GM18867 (cell line): ENCODE data around the gene RPTOR.
"Not testable (repeated sequence)": the region's sequence is repeated elsewhere in the genome, so short reads cannot be mapped to it uniquely, and the experiment has no call there.

Experiments used
- ATAC-seq: cut with Tn5 transposase; IDR thresholded peaks from one replicate; pipeline ENCODE4 v1.9.1; 2021; ENCODE audit warnings: mild to moderate bottlenecking, moderate library complexity; ENCODE audit not compliant: unreplicated experiment

Gene RPTOR, protein sequence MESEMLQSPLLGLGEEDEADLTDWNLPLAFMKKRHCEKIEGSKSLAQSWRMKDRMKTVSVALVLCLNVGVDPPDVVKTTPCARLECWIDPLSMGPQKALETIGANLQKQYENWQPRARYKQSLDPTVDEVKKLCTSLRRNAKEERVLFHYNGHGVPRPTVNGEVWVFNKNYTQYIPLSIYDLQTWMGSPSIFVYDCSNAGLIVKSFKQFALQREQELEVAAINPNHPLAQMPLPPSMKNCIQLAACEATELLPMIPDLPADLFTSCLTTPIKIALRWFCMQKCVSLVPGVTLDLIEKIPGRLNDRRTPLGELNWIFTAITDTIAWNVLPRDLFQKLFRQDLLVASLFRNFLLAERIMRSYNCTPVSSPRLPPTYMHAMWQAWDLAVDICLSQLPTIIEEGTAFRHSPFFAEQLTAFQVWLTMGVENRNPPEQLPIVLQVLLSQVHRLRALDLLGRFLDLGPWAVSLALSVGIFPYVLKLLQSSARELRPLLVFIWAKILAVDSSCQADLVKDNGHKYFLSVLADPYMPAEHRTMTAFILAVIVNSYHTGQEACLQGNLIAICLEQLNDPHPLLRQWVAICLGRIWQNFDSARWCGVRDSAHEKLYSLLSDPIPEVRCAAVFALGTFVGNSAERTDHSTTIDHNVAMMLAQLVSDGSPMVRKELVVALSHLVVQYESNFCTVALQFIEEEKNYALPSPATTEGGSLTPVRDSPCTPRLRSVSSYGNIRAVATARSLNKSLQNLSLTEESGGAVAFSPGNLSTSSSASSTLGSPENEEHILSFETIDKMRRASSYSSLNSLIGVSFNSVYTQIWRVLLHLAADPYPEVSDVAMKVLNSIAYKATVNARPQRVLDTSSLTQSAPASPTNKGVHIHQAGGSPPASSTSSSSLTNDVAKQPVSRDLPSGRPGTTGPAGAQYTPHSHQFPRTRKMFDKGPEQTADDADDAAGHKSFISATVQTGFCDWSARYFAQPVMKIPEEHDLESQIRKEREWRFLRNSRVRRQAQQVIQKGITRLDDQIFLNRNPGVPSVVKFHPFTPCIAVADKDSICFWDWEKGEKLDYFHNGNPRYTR (N-terminal part only)

DNA sequence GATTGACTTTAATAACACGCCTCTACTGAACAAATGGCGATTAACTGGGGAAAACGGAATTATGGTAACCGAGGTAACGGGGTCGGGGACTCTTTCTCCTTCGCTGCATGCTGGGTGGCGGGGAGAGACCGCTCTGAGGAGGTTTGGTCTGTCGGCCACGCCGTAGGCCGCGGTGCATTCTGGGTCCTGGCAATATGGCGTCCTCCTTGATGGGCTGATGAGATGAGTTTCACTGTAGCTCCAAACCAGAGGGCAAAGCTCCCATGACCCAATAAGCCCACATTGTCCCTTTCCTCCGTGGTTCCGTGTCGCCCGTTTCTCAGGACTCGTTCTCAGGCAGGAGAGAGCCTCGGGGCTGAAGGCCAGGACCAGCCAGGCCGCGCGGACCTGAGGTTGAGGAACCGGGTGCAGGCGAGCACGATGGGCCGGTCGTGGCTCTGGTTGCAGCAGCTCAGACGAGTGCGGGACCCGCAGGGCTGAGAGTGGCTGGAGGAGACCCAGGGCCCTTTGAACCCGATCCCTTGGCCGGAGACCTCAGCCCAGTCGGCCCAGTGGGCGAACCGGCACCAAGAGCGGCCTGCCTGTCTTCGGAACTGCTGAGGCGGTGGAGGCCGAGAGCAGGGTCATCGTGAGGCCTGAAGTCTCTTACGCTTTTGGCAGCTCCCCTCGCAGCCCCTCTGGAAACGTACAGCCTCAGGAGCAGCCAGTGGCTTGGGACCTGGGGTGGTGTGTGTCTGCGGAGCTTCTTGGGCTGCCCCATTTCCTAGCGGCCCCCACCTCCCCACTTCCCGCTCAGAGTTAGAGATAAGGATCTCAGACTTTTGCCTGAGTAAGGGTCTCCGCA is at the start of gene RPTOR:
RPTOR (plus strand) TSS at position 184 of the 844 bp plus-strand sequence. CDS start 792 bp downstream, outside the sequence.
- ATAC-seq = peak; percentile 69

DNA sequence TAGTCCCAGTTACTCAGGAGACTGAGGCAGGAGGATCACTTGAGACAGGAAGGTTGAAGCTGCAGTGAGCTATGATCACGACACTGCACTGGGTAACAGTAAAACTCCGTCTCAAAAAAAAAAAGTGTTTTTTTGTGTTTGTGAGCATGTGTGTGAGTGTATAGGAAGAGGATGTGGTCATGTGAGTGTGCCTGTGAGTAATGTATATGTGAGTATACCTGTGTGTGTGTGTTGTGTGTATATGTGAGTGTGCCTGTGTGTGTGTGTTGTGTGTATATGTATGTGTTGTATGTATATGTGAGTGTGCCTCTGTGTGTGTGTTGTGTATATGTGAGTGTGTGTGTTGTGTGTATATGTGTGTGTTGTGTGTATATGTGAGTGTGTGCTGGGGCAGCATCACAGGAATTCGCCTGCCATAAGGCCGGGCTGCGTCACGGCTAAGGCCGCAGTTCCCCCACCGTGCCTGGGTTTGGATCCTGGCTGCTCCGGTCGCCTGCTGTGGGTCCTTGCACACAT is 46.9 kb upstream of the RPTOR start:
- ATAC-seq = no peak

DNA sequence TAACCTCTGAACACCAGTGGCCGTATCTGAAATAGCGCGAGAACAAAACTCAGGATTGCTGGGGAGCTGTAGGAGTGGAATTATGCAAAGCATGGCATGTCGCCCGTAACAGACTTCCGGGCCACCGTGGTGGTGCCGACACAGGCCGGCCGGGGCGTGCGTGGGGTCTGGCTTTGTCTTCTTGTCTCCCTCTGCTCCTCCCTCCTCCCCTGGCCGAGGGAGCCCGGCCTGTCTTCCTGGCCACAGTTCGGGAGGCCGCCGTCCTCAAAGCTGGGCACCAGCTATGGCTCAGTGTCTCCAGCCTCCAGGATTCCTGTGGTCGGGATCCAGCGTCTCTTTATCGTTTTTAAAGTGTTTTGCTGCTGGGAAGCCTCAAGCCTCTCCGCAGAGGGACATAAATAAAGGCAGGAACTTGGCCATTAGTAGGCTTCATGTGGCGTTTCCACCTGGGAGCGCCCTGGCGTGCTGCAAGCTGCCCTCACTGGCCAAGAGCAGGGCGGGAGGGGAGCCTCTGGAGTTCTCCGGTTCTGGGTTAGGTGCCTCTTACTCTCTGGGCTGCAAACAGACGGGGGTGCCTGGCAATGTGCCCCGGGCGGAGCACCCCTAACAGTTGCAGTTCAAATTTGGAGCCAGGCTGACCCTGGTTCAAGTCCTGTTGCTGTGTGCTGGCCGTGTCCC is 46.3 kb upstream of the RPTOR start:
- no peak for ATAC-seq

DNA sequence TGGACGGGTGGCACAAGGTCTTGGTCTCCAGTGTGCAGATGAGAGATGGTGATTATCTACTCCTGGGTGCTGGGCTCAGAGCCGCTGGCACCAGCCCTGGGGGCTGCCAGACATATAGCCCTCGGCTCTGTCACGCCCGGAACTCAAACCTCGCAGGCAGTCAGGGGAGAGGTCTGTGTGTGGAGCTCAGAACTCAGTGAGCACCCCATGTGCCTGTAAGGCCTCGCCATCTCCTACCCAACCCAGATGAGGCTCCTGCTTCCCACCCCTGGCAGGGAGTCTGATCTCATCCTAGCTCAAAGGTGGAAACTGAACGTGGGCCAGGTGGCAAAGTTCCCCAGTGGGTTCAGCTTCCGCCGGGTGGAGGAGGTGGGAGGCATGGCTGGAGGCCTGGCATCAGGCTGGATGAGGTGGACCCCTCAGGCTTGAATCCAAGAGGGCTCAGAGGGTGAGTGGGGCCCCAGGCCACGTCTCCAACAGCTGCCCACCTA is 45.7 kb upstream of the RPTOR start:
- no peak for ATAC-seq

DNA sequence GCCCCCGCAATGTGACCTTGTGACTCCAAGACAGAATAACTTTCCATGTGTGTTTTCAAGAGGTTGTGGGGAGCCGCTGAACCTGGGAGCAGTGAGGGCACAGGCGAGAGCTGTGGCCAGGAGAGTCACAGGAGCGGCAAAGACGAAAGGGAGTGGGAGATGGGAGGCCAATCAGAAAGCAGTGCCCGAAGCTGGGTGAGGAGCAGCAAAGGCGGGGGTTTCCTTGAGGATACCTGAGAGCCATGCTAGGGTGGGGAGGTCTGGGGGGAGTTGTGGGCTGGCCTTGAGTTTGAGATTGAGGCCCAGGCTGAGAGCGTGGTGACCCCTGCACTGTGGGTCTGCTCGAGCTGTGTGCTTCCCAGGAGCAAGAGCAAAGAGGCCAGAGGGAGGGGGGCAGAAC is 45.1 kb upstream of the RPTOR start:
- ATAC-seq = no peak

DNA sequence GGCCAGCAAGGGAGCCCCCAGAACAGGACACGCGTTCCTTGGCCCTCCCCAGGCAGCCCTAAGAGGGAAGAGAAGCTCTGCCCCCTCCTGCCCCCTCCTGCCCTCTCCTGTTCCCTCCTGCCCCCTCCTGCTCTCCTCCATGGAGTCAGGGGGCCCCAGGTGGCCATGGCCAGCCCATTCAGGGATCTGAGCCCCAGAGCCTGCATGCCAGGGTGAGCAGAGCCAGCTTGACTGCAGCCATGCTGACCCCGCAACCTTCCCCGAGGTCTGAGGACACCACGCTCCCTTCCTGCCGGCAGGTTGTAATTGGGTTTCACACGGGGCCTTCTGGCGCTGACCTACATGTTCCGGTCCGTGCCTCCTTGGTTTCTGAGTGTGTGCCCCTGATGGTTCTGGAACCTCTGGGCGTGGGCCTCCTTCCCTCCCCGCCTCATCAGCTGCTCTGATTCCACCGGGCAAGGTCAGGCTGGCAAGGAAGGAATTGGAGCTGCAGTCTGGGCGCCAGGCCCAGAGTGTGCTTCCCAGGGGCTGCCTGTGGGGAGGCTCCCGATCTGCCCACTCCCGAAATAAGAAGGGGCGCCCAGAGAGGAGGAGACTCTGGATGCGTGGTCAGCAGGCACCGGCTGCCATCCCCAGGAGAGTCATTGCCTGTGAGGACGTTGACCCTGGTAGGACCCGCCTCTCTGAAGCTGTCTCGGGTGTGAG is 44.5 kb upstream of the RPTOR start:
- ATAC-seq = no peak

DNA sequence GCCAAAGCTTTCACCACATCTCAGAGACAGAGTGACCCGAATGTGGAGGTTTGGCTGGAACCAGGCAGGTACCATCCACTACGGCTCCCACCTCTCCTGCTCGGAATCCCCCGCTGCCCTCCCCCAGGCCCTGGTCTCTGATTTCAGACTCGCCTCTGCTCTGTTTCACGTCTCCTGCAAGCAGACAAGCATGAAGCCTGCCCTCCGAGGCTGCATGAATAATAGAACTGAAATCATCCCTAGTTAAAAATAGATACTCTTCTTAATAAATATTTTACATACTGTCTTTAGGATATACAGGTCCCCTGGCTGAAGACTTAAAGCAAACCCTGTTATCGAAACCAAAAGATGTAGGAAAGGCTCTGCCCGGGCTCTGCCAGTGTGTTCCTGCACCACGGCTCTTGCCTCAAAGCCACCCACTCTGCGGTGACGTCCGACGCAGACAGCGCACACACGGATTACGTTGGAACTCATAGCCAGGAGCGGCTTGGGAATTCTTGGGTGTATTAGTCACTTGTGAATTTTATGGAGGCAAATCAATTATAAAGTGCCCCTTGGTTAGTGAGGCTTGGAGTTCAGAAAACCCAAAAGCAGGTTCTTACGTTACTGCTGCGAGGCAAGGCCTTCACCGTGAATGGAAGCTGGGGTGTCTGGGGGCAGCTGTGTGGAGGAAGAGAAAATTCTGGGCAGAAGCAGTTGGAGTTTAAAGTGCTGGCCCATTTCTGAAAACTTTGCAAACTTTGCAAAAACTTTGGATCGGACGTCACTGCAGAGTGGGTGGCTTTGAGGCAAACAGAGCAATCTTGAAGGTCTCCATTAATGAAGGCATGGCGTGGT is 42.7 kb upstream of the RPTOR start:
- ATAC-seq = no peak

DNA sequence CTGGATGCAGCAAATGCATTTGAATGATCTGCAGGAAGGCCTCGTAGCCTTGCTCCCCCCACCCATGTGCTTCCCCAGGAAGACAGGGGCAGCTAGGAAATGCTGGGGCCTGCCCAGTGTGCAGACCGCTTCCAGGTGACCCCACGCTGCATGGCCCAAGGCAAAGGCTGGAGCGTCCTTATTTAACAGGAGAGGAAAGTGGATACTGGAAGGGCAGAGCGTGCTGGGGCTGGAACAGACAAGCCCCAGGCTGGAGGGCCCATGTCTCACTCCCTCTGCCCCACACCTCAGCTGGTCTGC is 42.1 kb upstream of the RPTOR start:
- ATAC-seq = no peak

DNA sequence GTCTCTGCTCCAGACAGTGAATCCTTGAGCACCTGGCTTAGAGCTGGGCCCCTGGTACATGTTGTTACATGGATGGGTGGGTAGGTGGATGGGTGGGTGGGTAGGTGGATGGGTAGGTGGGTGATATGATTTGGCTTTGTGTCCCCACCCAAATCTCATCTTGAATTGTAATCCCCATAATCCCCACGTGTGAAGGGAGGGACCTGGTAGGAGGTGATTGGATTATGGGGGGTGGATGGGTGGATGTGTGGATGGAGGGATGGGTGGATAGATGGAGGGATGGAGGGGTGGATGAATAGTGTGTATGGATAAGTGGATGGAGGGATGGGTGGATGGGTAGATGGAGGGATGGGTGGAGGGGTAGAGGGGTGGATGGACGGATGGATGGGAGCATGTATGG is 41.6 kb upstream of the RPTOR start:
- no peak for ATAC-seq

DNA sequence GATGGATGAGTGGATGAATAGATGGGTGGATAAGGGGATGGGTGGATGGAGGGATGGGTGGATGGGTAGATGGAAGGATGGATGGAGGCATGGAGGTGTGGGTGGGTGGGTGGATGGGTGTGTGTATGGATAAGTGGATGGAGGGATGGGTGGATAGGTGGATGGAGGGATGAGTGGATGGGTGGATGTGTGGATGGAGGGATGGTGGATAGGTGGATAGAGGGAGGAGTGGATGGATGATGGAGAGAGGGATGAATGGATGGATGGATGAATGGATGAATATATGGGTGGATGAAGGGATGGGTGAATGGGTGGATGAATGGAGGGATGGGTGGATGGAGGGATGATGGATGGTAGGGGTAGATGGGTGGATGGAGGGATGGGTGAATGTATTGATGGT is 40.7 kb upstream of the RPTOR start:
- ATAC-seq = no peak

DNA sequence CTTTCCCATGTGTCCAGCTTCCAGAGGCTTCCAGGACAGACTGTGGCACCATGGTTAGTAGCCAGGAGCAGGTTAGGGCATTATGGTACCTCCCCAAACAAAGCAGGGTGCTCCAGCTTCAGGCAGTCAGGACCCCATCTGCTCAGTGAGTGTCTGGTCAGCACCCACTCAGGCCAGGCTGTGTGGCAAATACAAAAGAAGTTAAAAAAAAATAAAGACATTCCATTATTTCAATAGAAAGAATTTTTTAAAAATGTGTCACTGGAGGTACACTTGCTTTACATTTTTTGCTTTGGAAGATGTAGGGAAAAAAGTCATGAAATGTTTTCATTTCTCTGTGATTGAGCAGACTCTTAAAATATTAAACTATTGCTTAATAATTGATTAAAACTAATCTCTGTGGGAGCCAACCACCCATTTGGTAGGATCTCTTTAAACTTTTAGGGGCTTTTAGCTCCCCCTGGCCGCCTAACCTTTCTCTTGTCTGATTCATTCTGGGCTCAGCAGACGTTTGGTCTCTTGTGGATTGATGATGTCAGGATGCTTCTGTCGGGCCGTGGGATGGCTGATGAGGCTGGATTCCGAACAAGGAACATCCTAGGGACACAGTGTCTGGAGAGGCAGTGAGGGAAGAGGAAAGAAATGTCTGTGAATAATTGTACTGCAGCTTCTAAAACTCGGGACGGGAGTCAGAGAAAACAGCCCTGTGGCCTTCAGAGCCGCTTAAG is 39.8 kb upstream of the RPTOR start:
- ATAC-seq = no peak

DNA sequence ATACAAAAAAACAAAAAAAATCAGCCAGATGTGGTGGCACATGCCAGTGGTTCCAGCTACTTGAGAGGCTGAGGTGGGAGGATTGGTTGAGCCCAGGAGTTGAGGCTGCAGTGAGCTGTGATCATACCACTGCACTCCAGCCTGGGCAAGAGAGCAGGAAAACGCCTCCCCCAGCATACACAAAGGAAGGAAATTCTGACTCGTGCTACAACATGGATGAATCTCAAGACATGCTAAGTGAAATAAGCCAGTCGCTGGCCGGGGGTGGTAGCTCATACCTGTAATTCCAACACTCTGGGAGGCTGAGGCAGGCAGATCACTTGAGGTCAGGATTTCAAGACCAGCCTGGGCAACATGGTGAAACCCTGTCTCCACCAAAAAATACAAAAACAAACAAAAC is 37.5 kb upstream of the RPTOR start:
- not testable (repeated sequence) for ATAC-seq

DNA sequence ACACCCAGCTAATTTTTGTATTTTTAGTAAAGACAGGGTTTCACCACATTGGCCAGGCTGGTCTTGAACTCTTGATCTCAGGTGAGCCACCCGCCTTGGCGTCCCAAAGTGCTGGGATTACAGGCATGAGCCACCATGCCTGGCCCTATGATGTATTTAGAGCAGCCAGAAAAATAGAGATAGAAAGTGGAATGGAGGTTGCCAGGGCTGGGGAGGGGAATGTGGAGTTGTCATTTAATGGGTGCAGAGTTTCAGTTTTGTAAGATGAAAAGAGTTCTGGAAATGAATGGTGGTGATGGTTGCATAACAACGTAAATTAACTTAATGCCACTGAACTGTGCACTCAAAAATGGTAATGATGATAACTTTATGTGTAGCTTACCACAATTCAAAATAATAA is 36.7 kb upstream of the RPTOR start:
- ATAC-seq = no peak

DNA sequence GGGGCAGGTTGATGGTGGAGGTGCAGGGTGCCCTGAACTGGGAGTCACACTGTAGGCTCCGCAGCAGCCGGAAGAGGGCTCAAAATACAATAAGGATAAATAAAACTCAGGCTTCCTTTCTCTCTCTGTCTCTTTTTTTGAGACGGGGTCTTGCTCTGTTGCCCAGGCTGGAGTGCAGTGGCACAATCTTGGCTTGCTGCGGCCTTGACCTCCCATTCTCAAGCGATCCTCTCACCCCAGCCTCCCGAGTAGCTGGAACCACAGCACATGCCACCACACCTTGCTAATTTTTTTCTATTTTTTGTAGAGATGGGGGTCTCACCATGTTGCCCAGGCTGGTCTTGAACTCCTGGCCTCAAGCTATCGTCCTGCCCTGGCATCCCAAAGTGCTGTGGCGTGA is 35.3 kb upstream of the RPTOR start:
- ATAC-seq = no peak

DNA sequence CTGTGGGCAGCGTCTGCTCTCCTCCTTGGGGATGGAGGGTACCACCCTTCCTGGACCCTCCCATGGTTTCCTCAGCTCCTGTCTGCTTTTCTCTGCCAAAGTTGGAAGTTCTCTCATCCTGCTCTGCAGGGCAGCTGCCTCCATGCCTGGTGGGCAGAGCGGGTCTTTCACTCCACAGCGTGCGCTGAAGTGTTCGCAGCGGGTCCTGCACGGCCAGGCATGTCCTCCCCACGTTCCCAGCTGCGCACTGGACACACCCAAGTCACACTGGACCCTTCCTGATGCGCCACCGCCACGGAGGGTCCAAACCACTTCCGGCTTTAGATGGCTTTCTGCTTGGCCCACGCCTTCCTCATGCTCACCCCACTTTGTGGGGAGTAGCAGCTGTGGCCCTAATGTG is 34.5 kb upstream of the RPTOR start:
- no peak for ATAC-seq

DNA sequence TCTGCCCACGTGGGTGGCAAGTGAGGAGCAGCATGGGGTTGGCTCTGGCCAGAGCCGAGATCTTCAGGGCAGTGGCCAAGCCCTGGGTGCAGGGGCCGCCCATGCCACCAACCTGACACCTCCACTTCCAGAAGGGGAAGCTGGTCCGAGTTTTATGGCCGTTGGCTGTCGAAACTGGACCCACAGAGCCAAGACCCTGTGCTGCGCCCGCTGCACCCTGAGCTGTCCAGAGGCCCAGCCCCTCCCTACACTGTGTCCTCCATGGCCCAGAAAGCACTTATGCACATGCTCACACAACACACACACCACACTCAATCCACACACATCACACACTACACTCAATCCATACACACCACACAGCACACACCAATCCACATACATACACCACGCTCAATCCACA is 33.9 kb upstream of the RPTOR start:
- ATAC-seq = no peak

DNA sequence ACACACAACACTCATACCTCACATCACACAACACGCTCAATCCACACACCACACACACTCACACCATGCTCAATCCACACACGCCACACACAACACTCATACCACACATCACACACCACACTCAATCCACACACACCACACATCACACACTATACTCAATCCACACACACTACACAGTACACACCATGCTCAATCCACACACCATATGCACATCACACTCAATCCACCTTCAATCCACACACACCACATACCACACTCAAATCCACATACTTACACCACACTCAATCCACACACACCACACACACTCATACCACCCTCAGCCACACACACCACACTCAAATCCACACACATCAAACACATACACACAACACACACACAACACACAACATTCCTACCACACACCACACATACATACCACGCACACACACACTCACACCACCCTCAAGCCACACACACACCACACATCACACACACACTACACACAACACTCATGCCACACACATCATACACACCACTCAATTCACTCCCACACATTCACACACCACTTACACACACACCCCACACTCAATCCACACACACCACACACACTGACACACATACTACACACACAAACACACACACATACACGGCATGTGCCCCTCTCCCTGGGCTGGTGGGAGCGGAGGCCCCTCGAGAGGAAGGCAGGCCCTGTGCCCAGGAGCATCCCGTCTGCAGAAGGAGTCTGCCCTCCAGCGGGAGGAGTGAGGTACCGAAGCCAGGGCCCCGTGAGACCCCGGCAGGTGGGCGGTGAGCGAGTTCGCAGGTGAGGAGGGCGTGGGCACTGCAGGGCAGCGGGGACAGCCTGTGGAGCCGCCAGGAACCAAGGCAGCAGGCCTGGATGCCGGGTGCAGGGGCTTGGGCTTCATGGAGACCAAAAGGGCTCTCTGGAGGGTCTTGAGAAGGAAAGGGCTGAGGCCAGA is 33.1 kb upstream of the RPTOR start:
- ATAC-seq = no peak
